ENCODE results near the gene UNC13B.

DNA sequence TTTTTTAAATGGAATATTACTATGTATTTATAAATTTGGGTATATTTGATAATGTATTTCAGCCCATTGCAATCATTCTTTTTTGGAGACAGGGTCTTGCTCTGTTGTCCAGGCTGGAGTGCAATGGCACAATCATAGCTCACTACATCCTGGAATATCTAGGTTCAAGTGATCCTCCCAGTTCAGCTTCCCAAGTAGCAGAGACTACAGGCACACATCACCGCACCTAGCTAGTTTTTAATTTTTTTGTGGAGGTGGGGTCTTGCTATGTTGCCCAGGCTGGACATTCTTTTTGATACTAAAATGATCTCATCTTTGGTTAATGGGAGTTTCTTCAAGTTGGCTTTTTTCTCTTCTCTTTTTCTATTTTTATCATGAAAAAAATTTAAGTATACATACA lies 91.3 kb downstream of the UNC13B start:
- TF ChIP-seq, protein P1, sequence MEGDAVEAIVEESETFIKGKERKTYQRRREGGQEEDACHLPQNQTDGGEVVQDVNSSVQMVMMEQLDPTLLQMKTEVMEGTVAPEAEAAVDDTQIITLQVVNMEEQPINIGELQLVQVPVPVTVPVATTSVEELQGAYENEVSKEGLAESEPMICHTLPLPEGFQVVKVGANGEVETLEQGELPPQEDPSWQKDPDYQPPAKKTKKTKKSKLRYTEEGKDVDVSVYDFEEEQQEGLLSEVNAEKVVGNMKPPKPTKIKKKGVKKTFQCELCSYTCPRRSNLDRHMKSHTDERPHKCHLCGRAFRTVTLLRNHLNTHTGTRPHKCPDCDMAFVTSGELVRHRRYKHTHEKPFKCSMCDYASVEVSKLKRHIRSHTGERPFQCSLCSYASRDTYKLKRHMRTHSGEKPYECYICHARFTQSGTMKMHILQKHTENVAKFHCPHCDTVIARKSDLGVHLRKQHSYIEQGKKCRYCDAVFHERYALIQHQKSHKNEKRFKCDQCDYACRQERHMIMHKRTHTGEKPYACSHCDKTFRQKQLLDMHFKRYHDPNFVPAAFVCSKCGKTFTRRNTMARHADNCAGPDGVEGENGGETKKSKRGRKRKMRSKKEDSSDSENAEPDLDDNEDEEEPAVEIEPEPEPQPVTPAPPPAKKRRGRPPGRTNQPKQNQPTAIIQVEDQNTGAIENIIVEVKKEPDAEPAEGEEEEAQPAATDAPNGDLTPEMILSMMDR (IDR thresholded peaks at IDR 0.05) = no peak
- no peak for TF ChIP-seq EP300 (IDR thresholded peaks at IDR 0.05)
- TF ChIP-seq POLR2A (IDR thresholded peaks at IDR 0.05) = no peak

Data from sigmoid colon (tissue), 4 donors.